ENCODE results near the gene HERPUD1.
"Not testable (repeated sequence)": the region's sequence is repeated elsewhere in the genome, so short reads cannot be mapped to it uniquely, and the experiment has no call there.

Gene HERPUD1

GRCh38 chr16:56931892-56932720 is at the start of gene HERPUD1:
Gene HERPUD1, plus strand, starts transcription at chr16:56932142. Its CDS starts 103 bp downstream, at chr16:56932245.
- DNase-seq (ENCODE audit: low spot score), result peak; percentile 96

- no peak for DNase-seq (ENCODE audit: low spot score)
Observed at GRCh38 chr16:56883586-56883985, 48.4 kb upstream of the HERPUD1 start.

GRCh38 chr16:56884026-56884582 is 47.8 kb upstream of the HERPUD1 start:
- DNase-seq (ENCODE audit: low spot score), result no peak

- DNase-seq (ENCODE audit: low spot score), result not testable (repeated sequence)
Observed at GRCh38 chr16:56884929-56885328, 47.0 kb upstream of the HERPUD1 start.

GRCh38 chr16:56885446-56886162 is 46.3 kb upstream of the HERPUD1 start:
- DNase-seq (ENCODE audit: low spot score), result no peak

GRCh38 chr16:56886296-56886695 is 45.6 kb upstream of the HERPUD1 start:
- DNase-seq (ENCODE audit: low spot score), result no peak

GRCh38 chr16:56886826-56887225 is 45.1 kb upstream of the HERPUD1 start:
- no peak for DNase-seq (ENCODE audit: low spot score)

GRCh38 chr16:56888806-56889205 is 43.1 kb upstream of the HERPUD1 start:
- DNase-seq (ENCODE audit: low spot score), result no peak

- DNase-seq (ENCODE audit: low spot score), result no peak
Observed at GRCh38 chr16:56889206-56889605, 42.7 kb upstream of the HERPUD1 start.

GRCh38 chr16:56891685-56892084 is 40.3 kb upstream of the HERPUD1 start:
- DNase-seq (ENCODE audit: low spot score), result no peak

- no peak for DNase-seq (ENCODE audit: low spot score)
Observed at GRCh38 chr16:56892705-56893104, 39.2 kb upstream of the HERPUD1 start.

- DNase-seq (ENCODE audit: low spot score), result no peak
Observed at GRCh38 chr16:56894331-56894917, 37.5 kb upstream of the HERPUD1 start.

- DNase-seq (ENCODE audit: low spot score), result no peak
Observed at GRCh38 chr16:56895813-56896212, 36.1 kb upstream of the HERPUD1 start.

- DNase-seq (ENCODE audit: low spot score), result no peak
Observed at GRCh38 chr16:56896244-56896643, 35.7 kb upstream of the HERPUD1 start.

- no peak for DNase-seq (ENCODE audit: low spot score)
Observed at GRCh38 chr16:56897026-56897799, 34.7 kb upstream of the HERPUD1 start.

GRCh38 chr16:56898847-56899246 is 33.1 kb upstream of the HERPUD1 start:
- no peak for DNase-seq (ENCODE audit: low spot score)

GRCh38 chr16:56903866-56904265 is 28.1 kb upstream of the HERPUD1 start:
- DNase-seq (ENCODE audit: low spot score), result no peak

- no peak for DNase-seq (ENCODE audit: low spot score)
Observed at GRCh38 chr16:56907401-56907800, 24.5 kb upstream of the HERPUD1 start.

- no peak for DNase-seq (ENCODE audit: low spot score)
Observed at GRCh38 chr16:56909527-56909979, 22.4 kb upstream of the HERPUD1 start.

GRCh38 chr16:56910112-56910511 is 21.8 kb upstream of the HERPUD1 start:
- no peak for DNase-seq (ENCODE audit: low spot score)

GRCh38 chr16:56910654-56911539 is 21.0 kb upstream of the HERPUD1 start:
- peak; percentile 64 for DNase-seq (ENCODE audit: low spot score)

Measured in COLO829 (cell line).